GM21529 (cell line): ENCODE measurements around the gene ZFP1.
"Not testable (repeated sequence)": the region's sequence is repeated elsewhere in the genome, so short reads cannot be mapped to it uniquely, and the experiment has no call there.

Source experiments
- ATAC-seq: cut with Tn5 transposase; IDR thresholded peaks from one replicate; pipeline ENCODE4 v1.9.1; 2021; ENCODE audit not compliant: unreplicated experiment

Gene ZFP1

DNA sequence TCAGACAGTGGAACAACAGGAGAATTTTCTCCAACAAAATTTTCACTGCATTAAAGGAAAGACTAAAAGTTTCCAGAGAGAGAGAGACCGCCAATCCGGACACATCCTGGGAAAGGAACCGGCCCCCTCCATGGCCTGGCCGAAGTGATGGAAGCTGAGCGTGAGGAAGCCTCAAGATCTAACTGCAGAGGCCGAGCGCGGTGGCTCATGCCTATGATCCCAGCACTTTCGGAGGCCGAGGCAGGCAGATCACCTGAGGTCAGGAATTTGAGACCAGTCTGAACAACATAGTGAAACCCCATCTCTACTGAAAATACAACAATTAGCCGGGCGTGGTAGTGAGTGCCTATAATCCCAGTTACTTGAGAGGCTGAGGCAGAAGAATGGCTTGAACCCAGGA is 54.8 kb downstream of the ZFP1 start:
- no peak for ATAC-seq

DNA sequence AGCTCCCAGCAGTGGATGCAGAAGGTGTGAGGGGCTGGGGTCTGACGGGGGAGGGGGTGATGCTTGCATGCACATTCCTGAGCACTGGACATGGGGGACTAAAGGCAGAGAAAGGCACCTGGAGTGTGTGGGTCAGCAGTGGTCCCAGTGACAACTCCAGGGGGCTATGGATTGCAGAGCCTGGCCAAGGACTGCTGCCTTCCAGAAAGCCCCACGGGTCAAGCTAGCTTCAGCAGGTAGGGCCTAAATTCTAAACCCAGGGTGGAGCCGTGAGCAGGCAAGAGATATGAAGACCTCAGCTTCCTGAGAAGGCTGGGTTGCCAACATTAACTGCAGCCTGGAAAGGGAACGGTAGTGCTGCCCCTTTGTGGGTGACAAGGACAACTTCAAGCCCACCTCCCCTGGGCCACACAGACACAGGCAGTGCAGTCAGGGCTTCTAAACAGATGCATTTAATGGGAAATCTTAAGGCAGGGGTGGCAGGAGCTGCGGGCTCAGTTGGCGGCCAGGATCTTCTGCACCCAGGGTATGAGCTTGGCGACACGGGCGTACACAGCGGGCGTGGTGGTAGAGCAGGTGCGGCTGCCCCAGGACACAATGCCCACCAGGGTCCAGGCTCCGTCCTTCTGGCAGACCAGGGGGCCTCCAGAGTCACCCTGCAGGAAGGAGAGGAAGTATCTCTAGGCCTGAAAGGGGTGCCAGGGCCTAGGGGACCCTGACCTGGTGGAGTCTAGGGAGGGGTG is 55.5 kb downstream of the ZFP1 start:
- no peak for ATAC-seq

DNA sequence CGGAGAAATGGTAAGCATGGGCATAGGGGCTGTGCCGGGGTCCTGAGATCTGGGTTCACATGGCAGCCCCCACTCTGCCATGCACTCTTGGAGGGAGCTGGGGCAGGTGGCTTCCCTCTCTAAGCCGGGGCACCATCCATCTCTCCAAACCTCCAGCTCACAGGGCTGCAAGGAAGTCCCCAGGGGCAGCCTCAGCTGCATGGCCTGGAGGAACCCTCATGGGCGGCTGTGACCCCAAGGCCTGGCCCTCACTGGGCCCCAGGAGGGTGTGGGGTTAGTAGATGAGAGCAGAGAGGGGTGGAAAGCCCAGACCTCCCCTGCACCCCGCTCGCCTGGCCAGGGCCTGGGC is 56.1 kb downstream of the ZFP1 start:
- no peak for ATAC-seq

DNA sequence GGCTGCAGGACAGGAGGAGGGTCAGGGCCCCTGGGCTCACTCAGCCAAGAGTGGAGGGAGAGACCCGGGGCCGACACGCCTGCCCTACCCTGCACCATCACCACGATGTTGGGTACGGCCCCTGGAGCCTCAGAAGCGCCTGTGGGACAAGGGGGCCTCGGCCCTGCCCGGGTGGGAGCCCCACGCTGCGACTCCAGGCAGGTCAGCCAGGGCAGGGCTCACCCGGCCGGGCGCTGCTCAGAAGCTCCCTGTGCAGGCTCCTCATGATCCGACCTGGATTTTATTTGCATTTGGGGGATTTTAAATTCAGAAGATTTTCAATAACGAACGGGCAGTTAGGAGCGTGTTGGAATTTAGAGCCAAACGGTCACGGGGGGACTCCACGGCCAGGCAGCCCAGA is 56.6 kb downstream of the ZFP1 start:
- ATAC-seq, result not testable (repeated sequence)

DNA sequence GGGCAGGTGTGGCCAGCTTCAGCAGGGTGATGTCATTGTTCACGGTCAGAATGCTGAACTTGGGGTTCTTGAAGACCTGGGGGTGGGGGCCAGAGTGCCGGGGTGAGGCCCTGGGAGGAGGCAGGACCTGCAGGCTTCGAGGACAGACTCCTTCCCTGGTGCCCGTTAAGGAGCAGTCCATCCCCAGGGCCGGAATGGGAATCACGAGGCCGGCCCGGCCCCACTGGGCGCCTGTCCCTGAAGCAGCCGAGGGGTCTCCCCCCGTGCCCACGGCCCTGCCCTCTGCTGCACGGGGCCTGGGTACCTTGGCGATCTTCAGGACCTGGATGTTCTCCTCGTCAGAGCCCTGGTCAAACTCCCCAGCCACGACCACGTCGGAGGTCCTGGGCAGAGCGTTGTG is 57.1 kb downstream of the ZFP1 start:
- ATAC-seq, result not testable (repeated sequence)

DNA sequence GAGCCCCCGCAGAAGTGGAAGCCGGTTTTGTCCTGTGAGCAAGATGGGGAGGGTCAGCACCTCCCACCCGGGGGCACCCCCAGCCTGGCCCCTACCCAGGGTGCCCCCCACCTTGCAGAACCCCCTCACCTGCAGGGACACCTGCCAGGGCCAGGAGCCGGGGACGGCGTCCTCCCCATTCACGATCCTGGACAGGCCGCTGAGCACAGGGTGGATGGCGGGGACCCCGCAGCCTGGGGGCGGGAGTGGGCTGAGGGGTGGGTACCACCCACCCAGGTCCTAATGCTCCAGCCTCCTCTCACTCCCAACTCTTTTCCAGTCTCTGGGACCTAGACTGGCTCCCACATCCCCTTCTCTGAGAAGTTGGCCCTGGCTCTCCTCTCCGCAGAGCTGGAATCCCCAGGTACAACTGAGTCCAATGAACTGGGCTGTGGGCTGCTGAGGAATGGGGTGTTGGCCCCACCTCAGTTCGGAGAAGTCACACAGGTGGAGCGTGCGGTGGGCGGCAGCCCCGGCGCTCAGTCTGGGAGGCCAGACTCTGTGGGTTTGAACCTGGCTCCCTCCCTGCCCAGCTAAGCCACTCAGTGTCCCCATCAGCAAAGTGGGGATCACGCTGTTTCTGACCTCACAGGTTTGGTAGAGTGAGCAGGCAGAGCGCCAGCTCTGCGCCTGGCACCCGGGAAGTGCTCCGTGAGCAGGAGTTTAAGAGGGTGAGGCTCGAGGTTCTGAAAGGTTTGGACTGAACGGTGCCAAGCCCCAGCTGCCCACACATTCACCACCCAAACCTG is 57.8 kb downstream of the ZFP1 start:
- peak; percentile 30 for ATAC-seq

DNA sequence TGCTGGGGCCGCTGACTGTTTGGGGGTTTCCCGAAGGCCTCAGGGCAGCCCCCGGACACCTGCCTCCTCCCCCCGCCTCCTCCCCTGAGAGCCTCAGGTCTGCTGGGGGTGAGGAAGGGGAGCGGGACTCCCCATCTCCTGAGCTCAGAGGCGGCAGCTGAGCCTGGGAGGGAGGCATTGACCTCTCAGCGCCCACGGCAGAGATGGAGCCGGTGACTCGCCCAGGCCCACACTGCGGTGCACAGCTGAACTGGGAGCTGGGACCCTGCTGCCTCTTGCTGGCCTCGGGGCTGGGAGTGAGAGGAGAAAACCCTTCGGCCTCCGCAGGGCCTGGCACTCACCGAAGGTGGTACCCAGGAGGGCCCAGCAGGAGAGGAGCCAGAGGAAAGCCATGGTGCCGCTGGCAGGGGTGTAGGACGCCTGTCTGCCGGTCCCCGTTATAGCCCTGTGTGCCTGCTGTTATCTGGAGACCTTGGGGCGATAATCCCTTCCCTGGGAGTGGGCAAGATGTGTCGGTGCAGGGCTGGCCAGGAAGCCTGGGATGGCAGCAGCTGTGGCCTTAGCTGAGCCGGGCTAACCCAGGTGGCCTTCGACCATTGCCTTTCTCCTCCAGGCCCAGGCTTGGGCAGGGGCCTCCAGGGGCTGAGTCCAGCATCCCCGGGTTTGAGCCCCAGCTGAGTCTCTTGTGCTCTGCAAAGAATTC is 58.6 kb downstream of the ZFP1 start, which contains the start of gene CTRB2:
Gene CTRB2, minus strand, starts transcription at position 413 of the 703 bp plus-strand sequence. Its CDS starts 20 bp downstream, at position 393.
- ATAC-seq, result peak; percentile 48

DNA sequence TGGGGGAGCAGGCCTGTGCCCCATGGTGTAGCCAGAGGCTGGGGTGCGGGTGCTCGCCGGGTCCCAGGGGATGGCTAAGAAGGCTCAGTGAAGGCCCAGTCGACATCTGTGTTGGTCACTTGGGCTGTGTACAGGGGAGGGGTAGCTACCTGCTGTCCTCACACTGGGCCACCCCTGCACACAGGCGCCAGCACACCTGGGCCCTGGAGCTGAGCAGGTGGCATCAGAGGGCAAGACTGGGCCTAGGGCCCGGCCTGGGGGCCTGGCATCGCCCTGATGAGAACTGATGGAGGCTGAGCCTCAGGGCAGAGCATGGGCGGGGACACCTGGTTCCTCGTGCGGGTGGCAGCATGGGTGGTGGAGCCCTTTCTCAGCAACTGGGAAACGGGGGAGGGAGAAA is 59.5 kb downstream of the ZFP1 start:
- no peak for ATAC-seq

DNA sequence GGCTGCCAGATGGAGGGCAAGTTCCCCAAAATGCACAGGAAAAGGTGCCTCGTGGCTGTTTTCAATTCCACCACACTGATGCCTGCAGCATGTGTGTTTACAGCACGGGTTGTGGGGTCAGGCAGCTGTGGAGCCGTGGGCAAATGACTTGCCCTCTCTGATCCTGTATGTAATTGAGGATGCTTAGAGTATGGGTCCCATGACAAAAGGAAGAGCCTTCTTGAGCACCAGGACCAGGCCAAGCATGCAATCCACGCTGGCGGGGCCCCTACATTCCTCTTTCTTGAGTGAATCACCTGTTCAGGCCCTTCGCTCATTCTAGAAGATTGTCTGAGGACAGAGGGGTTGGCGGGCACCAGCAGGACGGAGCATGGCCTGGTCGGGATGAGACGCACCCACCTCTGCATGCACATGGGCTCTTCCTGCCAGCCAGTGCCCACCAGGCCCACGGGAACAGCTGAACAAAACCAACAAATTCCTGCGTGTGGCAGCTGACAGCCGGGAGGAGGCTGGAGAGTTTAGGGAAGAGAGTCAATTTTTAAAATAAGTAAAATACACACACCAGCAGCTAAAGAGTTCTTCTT is 60.0 kb downstream of the ZFP1 start:
- no peak for ATAC-seq

DNA sequence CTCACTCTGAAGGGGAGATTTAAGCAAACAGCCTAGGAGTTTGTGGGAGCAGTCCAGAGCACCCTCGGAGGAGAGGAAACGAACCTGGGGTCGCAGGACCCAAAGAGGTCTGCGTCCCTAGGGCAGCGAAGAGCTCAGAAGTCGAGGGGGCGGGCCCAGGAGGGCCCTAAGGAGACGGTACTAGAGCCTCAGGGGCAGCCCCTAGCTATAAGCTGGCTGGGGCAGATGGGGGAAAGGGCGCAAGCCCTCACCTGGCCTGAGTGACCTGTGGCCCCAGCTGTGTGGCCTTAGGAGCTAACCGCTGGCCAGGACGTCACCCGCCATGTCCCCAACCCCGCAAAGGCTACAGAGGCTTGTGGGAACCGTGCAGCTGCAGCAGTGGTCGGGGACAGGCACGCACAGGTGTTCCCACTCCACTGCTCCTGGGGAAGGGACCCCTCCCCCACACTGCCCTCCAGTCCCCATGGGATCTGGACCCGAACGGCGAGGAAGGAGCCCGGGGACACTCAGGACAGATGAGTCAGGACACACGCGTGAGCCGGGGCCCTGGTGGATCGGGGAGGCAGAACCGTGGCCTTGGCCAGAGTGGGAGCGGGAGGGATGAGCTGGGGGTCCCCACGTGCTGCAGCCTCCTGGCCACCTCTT is 60.7 kb downstream of the ZFP1 start:
- no peak for ATAC-seq

DNA sequence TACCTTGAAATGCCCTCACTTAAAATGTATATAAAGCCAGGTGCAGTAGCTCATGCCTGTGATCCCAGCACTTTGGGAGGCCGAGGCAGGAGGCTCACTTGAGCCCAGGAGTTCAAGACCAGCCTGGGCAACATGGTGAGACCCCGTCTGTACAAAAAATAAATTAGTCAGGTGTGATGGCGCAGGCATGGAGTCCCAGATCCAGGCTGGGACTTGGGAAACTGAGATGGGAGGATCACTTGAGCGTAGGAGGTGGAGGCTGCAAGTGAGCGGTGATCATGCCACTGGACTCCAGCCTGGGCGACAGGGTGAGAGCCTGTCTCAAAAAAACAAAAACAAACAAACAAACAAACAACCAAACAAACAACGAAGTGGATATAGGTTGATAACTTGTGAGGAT is 61.2 kb downstream of the ZFP1 start:
- not testable (repeated sequence) for ATAC-seq

DNA sequence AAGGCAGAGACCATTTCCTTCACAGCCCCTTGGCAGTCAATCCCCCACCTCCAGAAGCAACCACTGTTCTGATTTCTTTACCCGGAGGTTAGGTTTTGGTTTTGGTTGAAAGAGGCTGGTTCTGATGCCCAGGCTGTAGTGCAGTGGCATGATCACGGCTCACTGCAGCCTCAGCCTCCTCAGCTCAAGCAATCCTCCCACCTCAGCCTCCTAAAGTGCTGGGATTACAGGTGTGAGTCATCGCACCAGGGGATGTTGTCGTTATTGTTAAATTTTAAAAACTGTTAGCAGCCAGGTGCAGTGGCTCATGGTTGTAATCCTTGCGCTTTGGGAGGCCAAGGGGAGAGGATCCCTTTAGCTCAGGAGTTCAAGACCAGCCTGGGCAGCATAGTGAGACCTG is 61.6 kb downstream of the ZFP1 start:
- ATAC-seq, result no peak

DNA sequence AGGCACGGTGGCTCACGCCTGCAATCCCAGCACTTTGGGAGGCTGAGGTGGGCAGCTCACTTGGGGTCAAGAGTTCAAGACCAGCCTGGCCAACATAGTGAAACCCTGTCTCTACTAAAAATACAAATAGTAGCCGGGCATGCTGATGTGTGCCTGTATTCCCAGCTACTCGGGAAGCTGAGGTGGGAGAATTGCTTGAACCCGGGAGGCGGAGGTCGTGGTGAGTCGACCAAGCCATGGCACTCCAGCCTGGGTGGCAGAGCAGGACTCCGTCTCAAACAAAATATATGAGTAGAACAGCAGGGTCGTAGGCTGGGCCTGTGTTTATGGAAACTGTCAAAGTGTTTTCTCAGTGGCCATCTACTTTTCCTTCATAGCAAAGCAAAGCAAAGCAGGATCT is 63.0 kb downstream of the ZFP1 start:
- ATAC-seq, result not testable (repeated sequence)

DNA sequence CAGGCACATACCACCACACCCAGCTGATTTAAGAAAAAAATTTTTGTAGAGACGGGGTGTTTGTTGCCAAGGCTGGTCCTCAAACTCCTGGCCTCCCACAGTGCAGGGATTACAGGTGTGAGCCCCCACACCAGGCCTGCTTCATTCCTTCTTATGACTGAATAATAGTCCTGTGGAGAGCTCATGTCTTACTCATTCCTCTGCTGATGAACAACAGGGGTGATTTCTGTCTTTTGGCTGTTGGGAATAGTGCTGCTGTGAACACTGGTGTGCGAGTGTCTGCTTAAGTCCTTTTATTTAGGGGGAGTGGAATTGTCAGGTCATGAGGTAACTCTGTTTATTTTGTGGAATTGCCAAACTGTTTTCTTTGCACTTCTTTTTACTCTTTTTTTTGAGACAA is 67.8 kb downstream of the ZFP1 start:
- ATAC-seq, result no peak

DNA sequence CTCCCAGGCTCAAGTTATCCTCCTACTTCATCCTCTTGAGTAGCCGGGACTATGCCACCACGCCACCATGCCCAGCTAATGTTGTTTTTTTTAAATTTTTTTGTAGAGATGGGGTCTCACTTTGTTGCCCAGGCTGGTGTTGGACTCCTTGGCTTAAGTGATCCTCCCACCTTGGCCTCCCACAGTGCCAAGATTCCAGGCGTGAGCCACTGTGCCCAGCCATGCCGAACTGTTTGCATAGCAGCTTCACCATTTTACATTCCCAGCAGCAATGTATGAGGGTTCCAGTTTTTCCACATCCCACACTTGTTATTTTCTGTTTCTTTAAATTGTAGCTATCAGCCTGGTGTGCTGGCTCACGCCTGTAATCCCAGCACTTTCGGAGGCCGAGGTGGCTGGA is 68.3 kb downstream of the ZFP1 start:
- no peak for ATAC-seq

DNA sequence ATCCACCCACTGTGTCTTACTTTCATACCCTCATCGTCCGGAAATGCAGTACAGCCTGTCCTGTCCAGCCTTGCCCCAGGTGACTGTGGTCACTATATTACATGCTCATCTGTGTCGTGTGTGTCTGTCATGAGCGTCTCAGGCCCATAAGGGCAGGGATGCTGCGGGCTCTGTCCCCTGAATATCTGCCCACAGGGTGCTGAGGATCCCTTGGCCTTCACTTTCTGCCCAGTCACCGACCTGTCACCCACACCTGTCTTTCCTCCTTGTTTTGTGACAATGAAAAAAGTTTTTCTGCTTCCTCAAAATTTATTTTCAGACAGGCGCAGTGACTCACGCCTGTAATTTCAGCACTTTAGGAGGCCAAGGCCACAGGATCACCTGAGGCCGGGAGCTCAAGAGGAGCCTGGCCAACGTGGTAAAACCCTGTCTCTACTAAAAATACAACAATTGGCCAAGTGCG is 69.1 kb downstream of the ZFP1 start:
- ATAC-seq, result no peak

DNA sequence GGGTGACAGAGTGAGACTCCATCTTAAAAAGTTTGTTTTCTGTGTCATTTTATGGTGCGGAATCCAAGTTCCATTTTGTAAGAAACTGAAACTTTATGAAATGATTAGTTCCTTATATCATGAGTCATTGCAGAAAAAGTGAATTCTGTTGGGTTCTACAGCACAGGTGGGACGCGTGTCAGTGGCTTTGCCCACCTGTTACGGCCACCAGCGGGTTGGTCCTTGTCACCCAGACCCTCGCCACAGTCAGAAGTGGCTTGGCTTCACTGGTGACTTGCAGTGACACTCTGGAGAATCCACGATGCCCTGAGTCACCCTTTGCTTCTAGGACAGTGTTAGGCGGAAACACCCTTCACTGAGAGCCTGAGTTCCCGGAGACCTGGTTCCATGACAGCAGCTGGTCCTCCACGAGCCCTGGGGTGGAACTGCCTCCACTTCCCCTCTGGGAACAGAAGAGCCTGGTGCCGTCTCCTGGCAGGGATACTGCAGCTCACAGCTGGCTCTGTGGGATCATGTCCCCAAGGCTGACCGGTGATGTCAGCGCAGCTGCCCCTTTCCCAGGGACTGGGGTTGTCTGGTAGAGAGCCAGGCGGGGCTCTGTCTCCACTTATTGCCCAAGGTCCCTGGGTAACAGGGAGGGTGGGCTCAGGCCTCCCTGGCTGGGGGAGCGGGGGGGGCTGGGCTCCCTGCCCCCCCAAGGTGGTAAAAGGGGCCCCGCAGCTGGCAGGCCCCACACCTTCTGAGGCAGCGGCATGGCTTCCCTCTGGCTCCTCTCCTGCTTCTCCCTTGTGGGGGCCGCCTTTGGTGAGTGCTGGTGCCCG is 70.1 kb downstream of the ZFP1 start, which contains the start of gene CTRB1:
Gene CTRB1, plus strand, starts transcription at position 733 of the 821 bp plus-strand sequence. Its CDS starts 20 bp downstream, at position 753.
- peak; percentile 73 for ATAC-seq

DNA sequence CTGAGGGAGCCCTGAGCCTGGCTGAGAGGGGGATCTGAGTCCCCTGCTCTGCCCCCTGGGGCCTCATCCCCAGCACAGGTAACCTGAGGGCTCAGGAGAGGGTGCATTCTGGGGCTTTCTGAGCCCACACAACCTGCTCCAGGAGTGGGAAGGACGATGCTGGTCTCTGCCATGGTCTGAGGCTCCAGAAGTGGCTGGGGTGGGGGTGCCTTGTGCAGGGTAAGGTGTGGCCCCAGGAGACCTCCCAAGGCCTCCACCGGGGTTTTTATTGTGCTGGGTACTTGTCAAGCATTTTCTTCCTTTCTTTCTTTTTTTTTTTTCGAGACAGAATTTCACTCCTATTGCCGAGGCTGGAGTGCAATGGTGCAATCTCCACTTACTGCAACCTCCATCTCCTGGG is 70.8 kb downstream of the ZFP1 start:
- ATAC-seq, result no peak

DNA sequence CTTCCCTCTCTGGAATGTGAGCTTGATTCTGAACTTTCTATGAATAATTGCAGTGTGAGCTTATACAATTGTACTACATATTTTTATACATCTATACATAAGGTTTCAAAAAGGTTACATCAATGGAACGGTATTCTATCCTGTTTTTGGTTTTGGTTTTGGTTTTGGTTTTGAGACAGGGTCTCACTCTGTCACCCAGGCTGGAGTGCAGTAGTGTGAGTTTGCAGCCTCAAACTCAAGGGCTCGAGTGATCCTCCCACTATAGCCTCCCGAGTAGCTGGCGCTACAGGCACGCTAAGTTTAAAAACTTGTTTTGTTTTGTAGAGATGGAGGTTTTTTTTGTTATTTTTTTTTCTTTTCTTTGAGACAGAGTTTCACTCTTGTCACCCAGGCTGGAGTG is 71.5 kb downstream of the ZFP1 start:
- no peak for ATAC-seq
